ENCODE results near the gene ZNF860. TPM values are rescaled to one million over a fixed set of nuclear protein-coding genes. Genes with fewer than 3 reads are reported as not detected.

Gene ZNF860
- total and polyA plus RNA-seq, 2 donors (not counting 3 experiments of a cell fraction or from before 2014, with no cell fraction given): 0.19 to 0.73 TPM

DNA sequence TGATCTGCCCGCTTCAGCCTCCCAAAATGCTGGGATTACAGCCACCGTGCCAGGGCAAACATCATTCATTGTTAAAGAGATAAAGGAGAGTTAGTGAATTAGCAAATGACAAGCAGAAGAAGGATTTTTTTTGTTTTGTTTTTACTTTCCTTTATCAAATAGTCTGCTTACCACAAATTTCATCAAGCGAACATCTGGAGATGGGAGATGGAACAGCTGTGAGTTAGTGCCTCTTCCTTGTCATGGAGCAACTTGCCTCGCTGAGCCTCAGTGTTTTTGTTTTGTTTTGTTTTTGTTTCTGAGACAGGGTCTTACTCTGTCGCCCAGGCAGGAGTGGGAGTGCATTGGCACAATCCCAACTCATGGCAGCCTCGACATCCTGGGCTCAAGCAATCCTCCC is 15.9 kb downstream of the ZNF860 start:
- H3K9me1 ChIP-seq (replicated peaks; ENCODE audit: control insufficient read depth, extremely low read depth, insufficient read depth, low read length): no peaks in the 10 kb centered on the region
- no peak for FAIRE-seq
- no peaks in the 10 kb centered on the region for H4K20me1 ChIP-seq (replicated peaks; ENCODE audit: control insufficient read depth, extremely low read depth, insufficient read depth, low read length)
- no peak overlapping the region for H2AFZ ChIP-seq (ENCODE audit: low read depth, low read length)
- dilution Hi-C loops (cut with MboI; ENCODE audit: extremely low pct_ligation_motif_present, low sequenced_read_pairs) (no loop called here), intact Hi-C loops (cut with micrococcal nuclease) (no loop called here)
- TF ChIP-seq CTCF (IDR thresholded peaks at IDR 0.05; ENCODE audit: extremely low read depth in 1 of 2, insufficient read depth in 1 of 2, low read depth in 1 of 2, low read length in 2 of 2) (no peak), POLR2AphosphoS5 (IDR thresholded peaks at IDR 0.05; ENCODE audit: insufficient read depth, low read depth, low read length) (no peak), MYC (IDR thresholded peaks at IDR 0.05; ENCODE audit: low read depth, low read length) (no peak), FOS (IDR thresholded peaks at IDR 0.05; ENCODE audit: borderline replicate concordance, insufficient read depth, low read length) (no peak), JUN (IDR thresholded peaks at IDR 0.05; ENCODE audit: borderline replicate concordance, insufficient read depth, insufficient read length, low read depth) (no peak), EZH2 (IDR thresholded peaks at IDR 0.05; ENCODE audit: borderline replicate concordance, low read depth, low read length, severe bottlenecking) (no peak), MAX (IDR thresholded peaks at IDR 0.05; ENCODE audit: insufficient read depth, insufficient read length) (no peak), GATA2 (IDR thresholded peaks at IDR 0.05; ENCODE audit: insufficient read depth, insufficient read length, low read depth, low read length) (no peak), POLR2A (IDR thresholded peaks at IDR 0.05; ENCODE audit: low read depth, low read length) (no peak)
- H3K9ac ChIP-seq (replicated peaks; ENCODE audit: extremely low read depth, insufficient read depth, low read length): no peak overlapping the region
- no peaks in the 10 kb centered on the region for H3K27me3 ChIP-seq (ENCODE audit: control insufficient read depth in 2 of 2, insufficient read depth in 2 of 2, low read length in 2 of 2)
- no peaks in the 10 kb centered on the region for H3K36me3 ChIP-seq (ENCODE audit: control insufficient read depth in 2 of 2, extremely low read depth in 1 of 2, insufficient read depth in 2 of 2, low read length in 2 of 2)
- no peak for DNase-seq (ENCODE audit: low read depth, low spot score)
- H3K79me2 ChIP-seq (ENCODE audit: control insufficient read depth, insufficient read depth, low read length): no peaks in the 10 kb centered on the region
- H3K9me3 ChIP-seq (replicated peaks; ENCODE audit: control insufficient read depth, insufficient read depth, low read length): no peaks in the 10 kb centered on the region
- CTCF ChIA-PET: no interaction called here
- no peak overlapping the region for H3K4me3 ChIP-seq (replicated peaks in 1 of 3; ENCODE audit: insufficient read depth in 1 of 3, low read depth in 1 of 3, low read length in 3 of 3)
- H3K27ac ChIP-seq (ENCODE audit: insufficient read depth, low read depth, low read length): no peak overlapping the region
- POLR2A ChIA-PET: no interaction called here
- H3K4me2 ChIP-seq (ENCODE audit: insufficient read depth, low read length): no peak overlapping the region
- no TSS peak for BruUV-seq (replicated peaks)
- H3K4me1 ChIP-seq (ENCODE audit: control insufficient read depth, extremely low read depth, insufficient read depth, low read length): no peaks in the 10 kb centered on the region

All from endothelial cell of umbilical vein (primary cell).